CD4-positive, alpha-beta T cell treated with Interleukin-1 beta for 1 hour (primary cell): ENCODE results near the gene TVP23B.
"Not testable (repeated sequence)": the region's sequence is repeated elsewhere in the genome, so short reads cannot be mapped to it uniquely, and the experiment has no call there.

Source experiments
- DNase-seq, 2 donors: peaks; one replicate each; pipeline ENCODE4 v3.0.0-alpha.2; 2020 to 2022

Gene TVP23B

GRCh38 chr17:18780991-18781718, at the start of gene TVP23B:
Gene TVP23B (plus strand): TSS chr17:18781183. CDS start chr17:18781294, 111 bp downstream.
- peak; percentile 95 to 98 for DNase-seq

GRCh38 chr17:18732438-18732837, 48.5 kb upstream of the TVP23B start:
- DNase-seq, result not testable (repeated sequence)

GRCh38 chr17:18733350-18733749, 47.6 kb upstream of the TVP23B start:
- not testable (repeated sequence) for DNase-seq

GRCh38 chr17:18739616-18740391, 41.2 kb upstream of the TVP23B start:
- DNase-seq, result not testable (repeated sequence)

- DNase-seq, result not testable (repeated sequence)
Measured at GRCh38 chr17:18741228-18741627, 39.8 kb upstream of the TVP23B start.

GRCh38 chr17:18743699-18744421, 37.1 kb upstream of the TVP23B start, which contains the start of gene FBXW10:
Gene FBXW10 (plus strand): TSS chr17:18744054. CDS start chr17:18744245, 191 bp downstream.
- not testable (repeated sequence) for DNase-seq

GRCh38 chr17:18744726-18745125, 36.3 kb upstream of the TVP23B start:
- not testable (repeated sequence) for DNase-seq

GRCh38 chr17:18746551-18746950, 34.4 kb upstream of the TVP23B start:
- not testable (repeated sequence) for DNase-seq

- DNase-seq, result not testable (repeated sequence)
Measured at GRCh38 chr17:18747501-18747900, 33.5 kb upstream of the TVP23B start.

- not testable (repeated sequence) for DNase-seq
Measured at GRCh38 chr17:18750242-18750641, 30.7 kb upstream of the TVP23B start.

GRCh38 chr17:18753829-18754409, 27.1 kb upstream of the TVP23B start:
- DNase-seq, result not testable (repeated sequence)

GRCh38 chr17:18755969-18756368, 25.0 kb upstream of the TVP23B start:
- not testable (repeated sequence) for DNase-seq

GRCh38 chr17:18757368-18758044, 23.5 kb upstream of the TVP23B start:
- not testable (repeated sequence) for DNase-seq

- not testable (repeated sequence) for DNase-seq
Measured at GRCh38 chr17:18758344-18758743, 22.6 kb upstream of the TVP23B start.

- not testable (repeated sequence) for DNase-seq
Measured at GRCh38 chr17:18760221-18760620, 20.8 kb upstream of the TVP23B start.

GRCh38 chr17:18770572-18770971, 10.4 kb upstream of the TVP23B start:
- DNase-seq, result not testable (repeated sequence)

- DNase-seq, result not testable (repeated sequence)
Measured at GRCh38 chr17:18771066-18771465, 9.9 kb upstream of the TVP23B start.

GRCh38 chr17:18772471-18772870, 8.5 kb upstream of the TVP23B start:
- no peak for DNase-seq

- peak; percentile 1 to 13 for DNase-seq
Measured at GRCh38 chr17:18781805-18782204, 822 bp downstream of the TVP23B start.

- not testable (repeated sequence) for DNase-seq
Measured at GRCh38 chr17:18785933-18786332, 5.0 kb downstream of the TVP23B start.

- not testable (repeated sequence) for DNase-seq
Measured at GRCh38 chr17:18786890-18787289, 5.9 kb downstream of the TVP23B start.

GRCh38 chr17:18791402-18791801, 10.4 kb downstream of the TVP23B start:
- peak; percentile 2 to 29 for DNase-seq
